HG03045 (cell line): ENCODE data around the gene SNX30.
"Not testable (repeated sequence)": the region's sequence is repeated elsewhere in the genome, so short reads cannot be mapped to it uniquely, and the experiment has no call there.

Experiments used
- ATAC-seq: cut with Tn5 transposase; IDR thresholded peaks from one replicate; pipeline ENCODE4 v1.9.1; 2021; ENCODE audit warnings: mild to moderate bottlenecking, moderate library complexity; ENCODE audit not compliant: unreplicated experiment

SNX30 gene

GRCh38 chr9:112750016-112750763 is at the start of gene SNX30:
Gene SNX30 (plus strand): TSS chr9:112750760. CDS start chr9:112751002, 242 bp downstream.
- peak; percentile 83 for ATAC-seq

GRCh38 chr9:112703304-112703703 is 47.3 kb upstream of the SNX30 start:
- ATAC-seq, result no peak

DNA sequence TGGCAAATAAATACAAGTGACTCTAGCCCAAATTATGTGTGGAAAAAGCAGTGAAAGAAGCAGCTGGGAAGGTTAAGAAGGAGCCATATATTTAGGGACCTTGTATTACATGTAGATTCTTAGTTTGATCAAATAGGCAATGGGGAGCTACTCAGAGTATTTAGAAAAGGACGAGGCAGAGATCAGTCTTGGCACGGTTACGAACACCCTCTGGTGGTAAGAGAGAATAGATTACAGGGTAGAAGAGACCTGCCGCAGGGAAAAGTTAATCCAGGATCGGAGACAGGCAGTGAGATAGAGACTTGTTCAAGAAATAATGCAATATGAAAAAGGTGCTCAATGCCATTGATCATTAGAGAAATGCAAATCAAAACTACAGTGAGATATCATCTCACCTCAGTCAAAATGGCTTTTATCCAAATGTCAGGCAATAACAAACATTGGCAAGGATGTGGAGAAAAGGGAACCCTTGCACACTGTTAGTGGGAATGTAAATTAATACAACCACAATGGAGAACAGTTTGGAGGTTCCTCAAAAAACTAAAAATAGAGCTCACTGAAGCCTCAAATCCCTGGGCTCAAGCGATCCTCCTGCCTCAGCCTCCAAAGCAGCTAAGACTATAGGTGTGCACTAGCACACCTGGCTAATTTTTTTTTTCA is 44.7 kb upstream of the SNX30 start:
- ATAC-seq, result no peak

GRCh38 chr9:112711050-112711689 is 39.4 kb upstream of the SNX30 start:
- ATAC-seq, result no peak

- ATAC-seq, result no peak
These were observed 37.9 kb upstream of the SNX30 start for GRCh38 chr9:112712678-112713077.

DNA sequence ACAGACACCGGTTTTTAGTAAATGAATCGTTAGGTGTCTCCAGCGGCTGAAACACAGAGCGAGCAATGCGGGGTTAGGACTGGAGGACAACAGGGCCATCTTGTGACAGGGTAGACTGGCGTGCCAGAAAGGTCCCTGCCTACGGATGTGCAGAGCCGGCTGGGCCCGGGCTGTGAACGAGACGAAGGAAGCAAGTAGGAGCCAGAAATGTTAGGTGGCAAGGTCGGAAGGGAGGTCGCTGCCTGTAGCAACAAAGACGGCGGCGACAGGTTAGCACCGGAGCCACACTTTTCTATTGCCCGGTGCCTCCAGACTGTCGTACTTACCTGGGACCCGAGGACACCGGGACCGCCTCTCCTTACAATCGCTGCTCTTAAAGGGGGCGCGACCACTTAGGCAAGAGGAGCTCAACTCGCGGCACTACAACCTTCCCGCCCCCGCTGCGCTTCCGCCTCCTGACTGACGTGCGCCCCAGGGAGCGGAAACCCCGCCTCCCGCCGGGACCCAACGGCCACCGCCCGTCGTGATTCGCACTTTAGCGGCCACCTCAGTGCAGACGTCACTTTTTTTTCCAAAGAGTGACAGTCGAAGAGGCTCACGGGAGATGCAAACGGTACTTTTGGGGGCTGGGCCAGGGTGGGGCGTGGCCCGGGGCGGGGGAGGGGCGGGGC is 32.8 kb upstream of the SNX30 start, which contains the start of gene INIP:
Gene INIP, minus strand, starts transcription at position 457 of the 671 bp plus-strand sequence. CDS start 1,632 bp downstream, outside the sequence.
- ATAC-seq, result peak; percentile 97

DNA sequence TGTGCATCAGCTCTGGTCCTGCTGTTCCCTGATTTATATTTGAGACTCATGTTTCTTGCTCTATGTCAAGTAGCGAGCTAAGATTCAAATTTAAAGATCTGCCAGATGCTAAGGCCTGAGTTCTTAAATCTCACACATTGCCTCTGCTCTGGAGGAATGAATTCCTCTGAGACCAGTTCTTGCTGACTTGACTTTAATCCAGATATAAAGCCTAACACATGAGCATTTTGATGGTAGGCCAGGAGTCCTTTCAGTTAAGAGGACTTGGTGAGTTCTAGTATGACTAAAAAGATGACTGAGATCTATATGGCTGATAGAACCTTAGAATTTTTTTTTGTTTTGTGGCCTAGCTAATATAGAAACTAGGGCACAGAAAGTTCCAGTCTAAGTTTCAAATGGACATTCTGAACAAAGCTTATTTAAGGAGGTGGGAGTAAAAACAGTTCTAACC is 31.3 kb upstream of the SNX30 start:
- ATAC-seq, result no peak

DNA sequence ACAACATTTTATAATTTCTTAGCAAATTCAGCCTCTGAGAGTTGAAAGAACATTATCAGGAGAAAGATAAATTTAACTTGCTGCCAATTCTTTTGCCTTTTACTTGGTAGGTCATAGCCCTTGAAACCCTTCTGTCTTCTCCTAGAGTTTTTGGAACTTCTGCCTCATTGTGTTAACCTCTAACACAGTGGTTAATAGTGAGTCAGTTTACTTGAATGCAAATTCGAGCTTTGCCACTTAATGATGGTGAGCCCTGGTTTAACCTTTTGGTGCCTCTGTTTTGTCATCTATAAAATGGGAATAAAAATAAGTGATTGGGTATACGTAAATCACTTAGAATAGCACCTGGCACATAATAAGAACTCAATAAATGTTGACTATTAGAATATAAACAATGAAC is 30.9 kb upstream of the SNX30 start:
- ATAC-seq, result no peak

DNA sequence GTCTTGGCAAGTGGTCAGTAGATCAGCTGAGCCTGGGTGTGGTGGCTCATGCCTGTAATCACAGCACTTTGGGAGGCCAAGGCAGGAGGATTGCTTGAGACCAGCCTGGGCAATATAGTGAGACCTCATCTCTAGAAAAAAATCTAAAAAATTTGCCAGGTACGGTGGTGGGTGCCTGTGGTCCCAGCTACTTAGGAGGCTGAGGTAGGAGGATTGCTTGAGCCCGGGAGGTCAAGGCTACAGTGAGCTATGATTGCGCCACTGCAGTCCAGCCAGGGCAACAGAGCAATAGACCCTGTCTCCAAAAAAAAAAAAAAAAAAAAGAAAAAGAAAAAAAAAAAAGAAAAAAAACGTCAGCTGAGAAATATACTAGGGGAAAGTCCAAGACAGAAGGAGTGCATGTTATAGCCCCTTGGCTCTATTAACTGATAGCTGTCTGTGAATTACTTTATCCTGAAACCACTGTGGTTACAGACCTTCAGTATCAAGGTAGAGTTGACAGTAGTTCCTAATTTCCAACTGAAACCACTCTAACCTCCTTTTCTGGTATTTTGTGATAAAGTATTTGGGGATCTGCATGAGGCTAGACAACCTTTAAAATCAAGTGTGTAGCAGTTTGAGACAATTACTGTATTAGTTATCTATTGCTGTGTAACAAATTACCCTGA is 30.3 kb upstream of the SNX30 start:
- no peak for ATAC-seq

DNA sequence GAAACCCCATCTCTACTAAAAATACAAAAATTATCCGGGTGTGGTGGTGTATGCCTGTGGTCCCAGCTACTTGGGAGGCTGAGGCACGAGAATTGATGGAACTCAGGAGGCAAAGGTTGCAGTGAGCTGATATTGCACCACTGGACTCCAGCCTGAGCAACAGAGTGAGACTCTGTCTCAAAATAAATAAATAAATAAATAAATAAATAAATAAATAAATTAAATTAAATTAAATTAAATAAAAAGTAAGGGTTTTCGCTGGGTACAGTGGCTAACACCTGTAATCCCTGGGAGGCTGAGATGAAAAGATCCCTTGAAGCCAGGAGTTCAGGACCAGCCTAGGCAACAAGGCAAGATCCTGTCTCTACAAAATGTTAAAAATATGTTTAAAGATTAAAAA is 27.8 kb upstream of the SNX30 start:
- ATAC-seq, result not testable (repeated sequence)

DNA sequence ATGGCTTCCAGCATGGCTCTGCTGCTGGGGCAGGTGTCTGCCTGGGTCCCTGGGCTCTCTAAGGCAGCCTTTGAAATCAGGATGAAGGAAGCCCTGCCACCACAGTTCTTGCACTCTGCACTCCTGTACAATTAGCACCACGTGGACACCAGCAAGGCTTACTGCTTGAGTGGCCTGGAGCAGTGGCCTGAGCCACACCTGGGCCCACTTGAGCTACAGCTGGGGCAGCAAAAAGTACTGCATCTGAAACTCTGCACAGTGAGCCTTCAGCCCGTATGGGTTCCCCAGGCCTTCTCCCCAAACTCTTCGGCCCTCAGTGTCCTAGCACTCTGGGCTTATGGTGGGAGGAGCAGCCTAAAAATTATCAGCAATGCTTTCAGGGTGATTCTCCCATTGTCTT is 24.6 kb upstream of the SNX30 start:
- no peak for ATAC-seq

DNA sequence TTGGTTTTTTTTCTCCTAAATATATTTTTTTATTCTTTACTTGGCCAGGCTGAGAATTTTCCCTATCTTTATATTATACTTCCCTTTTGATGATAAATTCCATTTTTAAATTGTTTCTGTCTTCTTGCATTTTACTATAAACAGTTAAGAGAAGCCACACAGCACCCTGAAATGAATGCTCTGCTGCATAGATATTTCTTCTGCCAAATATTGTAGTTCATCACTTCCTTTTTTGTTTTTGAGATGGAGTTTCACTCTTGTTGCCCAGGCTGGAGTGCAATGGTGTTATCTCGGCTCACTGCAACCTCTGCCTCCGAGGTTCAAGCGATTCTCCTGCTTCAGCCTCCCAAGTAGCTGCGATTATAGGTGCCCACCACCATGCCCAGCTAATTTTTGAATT is 24.1 kb upstream of the SNX30 start:
- no peak for ATAC-seq

DNA sequence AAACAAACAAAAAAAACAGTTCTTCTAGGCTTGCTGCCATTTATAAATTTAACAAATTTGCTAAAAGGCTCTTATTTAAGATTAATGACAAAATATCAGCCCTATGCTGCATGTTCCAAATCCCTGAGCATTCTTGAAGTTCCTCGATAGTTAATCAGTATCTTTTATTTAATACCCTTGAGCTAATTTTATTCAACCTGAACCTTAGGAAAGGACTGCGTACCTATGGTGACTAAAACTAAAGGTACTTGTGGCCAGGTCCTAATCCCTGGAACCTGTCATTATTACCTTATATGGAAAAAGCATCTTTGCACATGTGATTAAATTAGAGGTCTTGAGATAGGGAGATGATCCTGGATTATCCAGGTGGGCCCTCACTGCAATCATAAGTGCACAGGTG is 22.2 kb upstream of the SNX30 start:
- no peak for ATAC-seq

GRCh38 chr9:112731971-112732370 is 18.6 kb upstream of the SNX30 start:
- ATAC-seq, result no peak

DNA sequence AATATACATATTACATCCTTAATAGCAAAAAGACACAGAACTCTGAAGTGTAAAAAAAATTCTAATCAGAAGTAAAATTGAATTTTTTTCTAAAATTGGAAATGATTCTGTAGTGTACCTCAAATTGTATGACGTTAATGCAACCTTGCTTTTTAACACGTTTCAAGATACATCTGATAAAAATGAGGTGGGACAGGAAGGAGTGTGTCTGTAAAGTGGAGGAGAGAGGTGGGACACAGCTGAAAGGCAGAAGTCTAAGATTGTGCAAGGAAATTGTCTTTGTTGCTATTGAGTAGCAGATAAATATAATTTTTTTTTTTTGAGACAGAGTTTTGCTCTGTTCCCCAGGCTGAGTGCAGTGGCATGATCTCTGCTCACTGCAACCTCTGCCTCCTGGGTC is 15.7 kb upstream of the SNX30 start:
- no peak for ATAC-seq

GRCh38 chr9:112743216-112743836 is 7.2 kb upstream of the SNX30 start:
- no peak for ATAC-seq

DNA sequence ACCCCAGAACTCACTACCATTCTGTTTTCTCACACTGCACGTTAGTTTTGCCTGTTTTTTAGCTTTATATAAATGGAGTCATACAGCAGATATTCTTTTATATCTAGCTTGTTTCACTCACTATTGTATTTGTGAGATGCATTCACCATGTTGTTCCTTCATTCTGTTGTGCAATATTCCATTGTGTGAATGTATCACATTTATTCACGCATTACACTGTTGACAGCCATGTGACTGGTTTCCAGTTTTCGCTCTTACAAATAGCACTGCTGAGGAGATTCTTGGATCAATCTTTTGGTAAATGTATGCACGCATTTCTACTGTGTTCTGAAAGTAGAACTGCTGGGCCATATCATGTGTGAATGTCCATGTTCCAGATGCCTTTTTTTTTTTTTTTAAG is 6.4 kb upstream of the SNX30 start:
- no peak for ATAC-seq

DNA sequence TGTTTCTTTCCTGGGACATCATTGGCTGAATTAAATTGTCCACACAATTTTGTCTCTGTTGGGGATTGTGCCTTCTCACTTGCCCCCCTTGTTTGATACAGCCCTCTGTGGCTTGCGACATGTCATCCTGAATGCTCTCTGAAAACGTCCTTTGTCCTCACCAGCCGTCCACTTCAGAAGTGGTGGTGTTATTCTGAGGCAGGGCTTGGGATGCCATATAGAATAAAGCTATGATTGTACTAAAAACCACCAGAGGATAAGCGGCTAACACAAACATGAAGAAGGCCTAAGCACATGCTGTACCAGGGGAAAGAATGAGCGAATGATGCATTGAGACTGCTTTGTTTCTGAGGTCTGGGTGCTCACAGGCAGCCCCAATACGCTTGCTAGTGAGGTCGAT is 3.5 kb upstream of the SNX30 start:
- no peak for ATAC-seq

DNA sequence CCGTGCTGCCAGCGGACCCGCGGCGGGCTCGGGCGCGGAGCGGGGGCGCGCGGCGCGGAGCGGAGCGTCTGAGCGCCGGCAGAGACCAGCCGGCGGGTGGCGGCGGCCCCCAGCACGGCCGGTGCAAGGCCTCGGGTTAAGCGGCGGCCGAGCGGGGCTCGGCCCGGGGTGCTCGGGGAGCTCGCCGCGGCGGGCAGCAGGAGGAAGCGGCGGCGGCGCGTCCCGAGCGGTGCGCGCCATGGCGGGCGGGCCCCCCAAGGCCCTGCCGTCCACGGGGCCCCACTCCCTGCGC is 150 bp downstream of the SNX30 start:
- peak; percentile 40 for ATAC-seq

- ATAC-seq, result peak; percentile 30
These were observed 666 bp downstream of the SNX30 start for GRCh38 chr9:112751056-112751795.
